AG10803 (cell line): ENCODE data around the gene STAU1.

Experiments used
- DNase-seq: peaks from one replicate; pipeline ENCODE4 v3.0.0; 2010; ENCODE audit warnings: low read depth
- H3K4me3 ChIP-seq: 2 replicates; pipeline ENCODE4 v1.5.1; 2011; ENCODE audit warnings: mild to moderate bottlenecking, low read length, control low read depth
- CTCF ChIP-seq: conservative IDR thresholded peaks from 2 replicates; pipeline ENCODE4 v1.5.1; 2011; ENCODE audit warnings: mild to moderate bottlenecking, low read length, control low read depth, inconsistent platforms

Gene STAU1

GRCh38 chr20:49078310-49078709, 109.8 kb downstream of the STAU1 start:
- no peak for DNase-seq

GRCh38 chr20:49074521-49074920, 113.6 kb downstream of the STAU1 start:
- no peak for TF ChIP-seq CTCF
- no peak for DNase-seq

More at GRCh38 chr20:49078310-49078709, 109.8 kb downstream of the STAU1 start:
- H3K4me3 ChIP-seq, result no peak overlapping the region
- TF ChIP-seq CTCF, result no peak

More at GRCh38 chr20:49074521-49074920, 113.6 kb downstream of the STAU1 start:
- no peak overlapping the region for H3K4me3 ChIP-seq
